ENCODE measurements around the gene GNA12. TPM values are rescaled to one million over a fixed set of nuclear protein-coding genes. Genes with fewer than 3 reads are reported as not detected.

The GNA12 gene
- total RNA-seq, 1 donor from 2014 or later = 47.2 TPM

GRCh38 chr7:2811476-2812113, 32.5 kb downstream of the GNA12 start:
- intact Hi-C loops (cut with DNase I) = no loop called here
- no peak for TF ChIP-seq CTCF (IDR thresholded peaks at IDR 0.05)
- H3K36me3 ChIP-seq = no peaks in the 10 kb centered on the region
- peak overlapping the region; percentile 33 for H3K4me3 ChIP-seq
- peak overlapping the region; percentile 38 for H3K27ac ChIP-seq
- H3K4me1 ChIP-seq = peaks cover 23% of the 10 kb centered on the region
- peak; percentile 79 for DNase-seq
- no peaks in the 10 kb centered on the region for H3K27me3 ChIP-seq
- H3K9me3 ChIP-seq = no peaks in the 10 kb centered on the region
- ATAC-seq = peak; percentile 80

GRCh38 chr7:2810682-2811415, 33.3 kb downstream of the GNA12 start:
- no peaks in the 10 kb centered on the region for H3K9me3 ChIP-seq
- no peaks in the 10 kb centered on the region for H3K36me3 ChIP-seq
- ATAC-seq = no peak
- intact Hi-C loops (cut with DNase I) = no loop called here
- DNase-seq = peak; percentile 62
- no peak overlapping the region for H3K4me3 ChIP-seq
- TF ChIP-seq CTCF (IDR thresholded peaks at IDR 0.05) = no peak
- H3K27ac ChIP-seq = peak overlapping the region; percentile 38
- H3K27me3 ChIP-seq = no peaks in the 10 kb centered on the region
- H3K4me1 ChIP-seq = peaks cover 23% of the 10 kb centered on the region

GRCh38 chr7:2809903-2810625, 34.0 kb downstream of the GNA12 start:
- intact Hi-C loops (cut with DNase I) = no loop called here
- Histone ChIP-seq H3K27me3 (no peaks in the 10 kb centered on the region), H3K4me3 (no peak overlapping the region), H3K27ac (no peak overlapping the region), H3K36me3 (no peaks in the 10 kb centered on the region), H3K9me3 (no peaks in the 10 kb centered on the region), H3K4me1 (peaks cover 23% of the 10 kb centered on the region)
- DNase-seq (peak; percentile 19), ATAC-seq (no peak)
- TF ChIP-seq CTCF (IDR thresholded peaks at IDR 0.05) = no peak

- peak; percentile 84 for ATAC-seq
Measured at GRCh38 chr7:2808891-2809665, 35.0 kb downstream of the GNA12 start.

More at GRCh38 chr7:2808891-2809665, 35.0 kb downstream of the GNA12 start:
- TF ChIP-seq CTCF (IDR thresholded peaks at IDR 0.05) = no peak
- H3K36me3 ChIP-seq = no peaks in the 10 kb centered on the region
- H3K4me3 ChIP-seq = no peak overlapping the region
- peak; percentile 74 for DNase-seq
- no peaks in the 10 kb centered on the region for H3K9me3 ChIP-seq
- intact Hi-C loops (cut with DNase I) = no loop called here
- peaks cover 23% of the 10 kb centered on the region for H3K4me1 ChIP-seq
- no peak overlapping the region for H3K27ac ChIP-seq
- no peaks in the 10 kb centered on the region for H3K27me3 ChIP-seq

Measured in upper lobe of right lung (tissue), 1 donor.